HepG2 (cell line): ENCODE measurements around the gene METTL27. TPM values are rescaled to one million over a fixed set of nuclear protein-coding genes. Genes with fewer than 3 reads are reported as not detected.
A peak's percentile ranks its signal among the peaks of the same experiment; 100 is the strongest.

Experiments used
- BRD4 ChIP-seq: sonication (generic); formaldehyde crosslinking; IDR thresholded peaks from 2 replicates; pipeline ENCODE4 v1.4.0; 2020; ENCODE audit warnings: missing genetic modification reagents
- ERF ChIP-seq: IDR thresholded peaks from 2 replicates; pipeline ENCODE4 v1.6.1; 2018; ENCODE audit warnings: missing biosample characterization, missing genetic modification reagents
- GLI4 ChIP-seq: sonication (generic); formaldehyde crosslinking; IDR thresholded peaks from 2 replicates; pipeline ENCODE4 v1.5.1; 2020; ENCODE audit warnings: missing genetic modification reagents, mild to moderate bottlenecking, moderate library complexity, borderline replicate concordance
- GPBP1L1 ChIP-seq: sonication (generic); formaldehyde crosslinking; IDR thresholded peaks from 2 replicates; pipeline ENCODE4 v1.5.0; 2020; ENCODE audit warnings: mild to moderate bottlenecking, missing genetic modification reagents
- HMGXB3 ChIP-seq: sonication (generic); formaldehyde crosslinking; IDR thresholded peaks from 2 replicates; pipeline ENCODE4 v1.4.0; 2020; ENCODE audit warnings: missing genetic modification reagents, borderline replicate concordance
- MAZ ChIP-seq, 2 experiments: sonication (generic) in 1 of 2; formaldehyde crosslinking in 1 of 2; IDR thresholded peaks; 2 replicates each; pipeline versions ENCODE4 v1.5.0 to v1.6.1; 2012 to 2020; ENCODE audit warnings: low read depth in 2 of 2, mild to moderate bottlenecking in 2 of 2, borderline replicate concordance in 1 of 2, improper control_type of control experiment in 1 of 2, low read length in 1 of 2, missing genetic modification reagents in 1 of 2, moderate library complexity in 1 of 2
- NCOR1 ChIP-seq: fragments of 200-600 bp; sonication (generic); IDR thresholded peaks from 2 replicates; pipeline ENCODE4 v1.7.0; 2017; ENCODE audit warnings: antibody characterized with exemption, low read length, borderline replicate concordance
- NKX3-1 ChIP-seq: sonication (generic); formaldehyde crosslinking; IDR thresholded peaks from 2 replicates; pipeline ENCODE4 v1.5.0; 2020; ENCODE audit warnings: missing genetic modification reagents
- NPAS2 ChIP-seq: sonication (generic); formaldehyde crosslinking; IDR thresholded peaks from 2 replicates; pipeline ENCODE4 v1.8.0; 2022; ENCODE audit warnings: mild to moderate bottlenecking, missing genetic modification reagents, borderline replicate concordance
- SMARCC2 ChIP-seq: fragments of 450-650 bp; IDR thresholded peaks from 2 replicates; pipeline ENCODE4 v1.6.1; 2017; ENCODE audit warnings: antibody characterized with exemption, mild to moderate bottlenecking
- U2AF1 ChIP-seq: fragments of 200-400 bp; formaldehyde crosslinking; optimal IDR thresholded peaks from 2 replicates; pipeline ENCODE3; 2017; ENCODE audit warnings: mild to moderate bottlenecking, low read depth, low read length
- ZNF10 ChIP-seq: sonication (generic); formaldehyde crosslinking; IDR thresholded peaks from 2 replicates; pipeline ENCODE4 v1.4.0; 2020; ENCODE audit warnings: mild to moderate bottlenecking, low read depth, missing genetic modification reagents, borderline replicate concordance
- ZNF260 ChIP-seq: sonication (generic); formaldehyde crosslinking; IDR thresholded peaks from 2 replicates; pipeline ENCODE4 v1.4.0; 2020; ENCODE audit warnings: missing genetic modification reagents, low read depth, mild to moderate bottlenecking, borderline replicate concordance
- ZNF709 ChIP-seq: sonication (generic); formaldehyde crosslinking; IDR thresholded peaks from 2 replicates; pipeline ENCODE4 v1.5.0; 2020; ENCODE audit warnings: mild to moderate bottlenecking, missing genetic modification reagents
- ZNF790 ChIP-seq: sonication (generic); formaldehyde crosslinking; IDR thresholded peaks from 2 replicates; pipeline ENCODE4 v1.8.0; 2022; ENCODE audit warnings: missing genetic modification reagents, mild to moderate bottlenecking, borderline replicate concordance
- ZSCAN30 ChIP-seq: sonication (generic); formaldehyde crosslinking; IDR thresholded peaks from 2 replicates; pipeline ENCODE4 v1.5.0; 2020; ENCODE audit warnings: mild to moderate bottlenecking, missing genetic modification reagents
- polyA plus RNA-seq, 8 experiments: library from polyadenylated mRNA; depleted of rRNA in 3 of 8; stranded (reverse) in 7 of 8; unstranded in 1 of 8; fragments of >200 nt; fragmentation: Illumina TruSeq in 4 of 8; extraction: Trizol in 4 of 8; gene quantifications; 2 replicates each; pipeline versions ENCODE4 v1.2.1 to v1.2.3, GENCODE V29; 2011 to 2016; ENCODE audit warnings: low read depth in 4 of 8, missing spikeins in 1 of 8, mixed read lengths in 1 of 8; ENCODE audit not compliant: insufficient read depth in 1 of 8
- total RNA-seq, 5 experiments: library from RNA; depleted of rRNA; stranded (reverse); fragments of >200 nt; fragmentation: Illumina TruSeq; extraction: Trizol; gene quantifications; 2 replicates each; pipeline ENCODE4 v1.2.3, GENCODE V29; 2016; ENCODE audit warnings: low read depth in 1 of 5
- TF ChIP-seq, protein P1 (sequence below): sonication (generic); formaldehyde crosslinking; IDR thresholded peaks from 2 replicates; pipeline ENCODE4 v1.4.0; 2020; ENCODE audit warnings: missing genetic modification reagents
- TF ChIP-seq, protein P2 (sequence below): sonication (generic); IDR thresholded peaks from 2 replicates; pipeline ENCODE4 v1.6.1; 2016; ENCODE audit warnings: low read depth, borderline replicate concordance
- TF ChIP-seq, protein P3 (sequence below): IDR thresholded peaks from 2 replicates; pipeline ENCODE4 v1.6.1; 2016; ENCODE audit warnings: missing genetic modification reagents, missing compliant biosample characterization

Gene METTL27
- total and polyA plus RNA-seq, 2 of the 13 experiments (the other 11 are each of a cell fraction or from before 2014, with no cell fraction given): 2.0 to 3.0 TPM

DNA sequence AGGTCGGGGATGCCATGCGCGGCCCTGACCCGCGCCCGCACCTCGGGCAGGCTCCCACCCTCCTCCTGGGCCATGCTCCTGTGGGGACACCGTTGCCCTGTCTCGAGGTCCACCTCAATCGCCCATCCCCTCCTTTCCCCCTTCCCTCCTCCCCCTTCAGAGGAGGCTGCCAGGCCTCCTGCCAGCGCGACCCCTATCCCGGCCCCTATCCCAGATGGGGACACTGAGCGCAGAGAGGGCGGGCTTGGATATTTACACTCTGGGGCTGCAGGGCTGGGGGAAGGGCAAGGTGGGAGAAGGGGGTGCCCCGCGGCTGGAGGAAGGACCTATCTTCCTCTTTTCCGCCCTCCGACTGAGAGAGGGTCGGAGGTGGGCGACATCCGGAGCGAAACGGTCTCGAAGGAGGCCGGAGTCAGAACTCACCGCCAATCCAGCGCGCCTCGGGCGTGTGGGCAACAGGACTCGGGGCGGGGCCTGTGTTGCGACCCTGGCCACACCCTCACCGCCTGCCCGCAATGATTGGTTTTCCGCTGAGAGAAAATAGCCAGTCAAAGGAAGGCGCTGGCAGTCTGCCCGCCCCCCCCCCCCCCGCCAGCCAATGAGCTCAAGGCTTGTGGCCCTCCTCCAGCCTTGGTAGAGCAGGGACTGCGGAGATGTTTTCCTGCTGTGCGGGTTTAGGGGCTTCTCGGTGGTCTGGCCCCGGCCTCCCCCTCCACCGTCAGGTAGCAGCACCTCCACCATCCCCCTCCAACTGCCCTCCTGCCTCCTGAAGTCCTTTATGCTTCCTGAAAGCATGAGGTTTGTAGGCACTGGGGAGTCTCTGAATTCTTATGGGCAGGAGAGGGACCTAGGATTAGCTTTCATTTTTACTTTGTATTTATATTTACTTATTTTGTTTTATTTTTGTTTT lies at the start of gene METTL27 (continued):
- TF ChIP-seq BRD4 (CRISPR knock-in tag) (no peak), SMARCC2 (no peak), ERF (peak; percentile 60), MAZ (IDR thresholded peaks at IDR 0.05; ENCODE audit: borderline replicate concordance, low read depth, low read length) (0 out of 2 replicates have a peak, but pooled peaks have one; percentile 21), MAZ (CRISPR knock-in tag; IDR thresholded peaks at IDR 0.05; ENCODE audit: low read depth) (no peak), NPAS2 (CRISPR knock-in tag) (no peak), GPBP1L1 (CRISPR knock-in tag) (no peak), ZNF790 (CRISPR knock-in tag) (no peak), GLI4 (CRISPR knock-in tag) (peak; percentile 44; the same call in 1 of the 2 replicates), U2AF1 (no peak), ZNF260 (CRISPR knock-in tag) (no peak), ZNF709 (no peak), NKX3-1 (no peak), ZNF10 (CRISPR knock-in tag) (no peak), HMGXB3 (CRISPR knock-in tag) (no peak), ZSCAN30 (no peak), NCOR1 (no peak)
- TF ChIP-seq, protein P1, sequence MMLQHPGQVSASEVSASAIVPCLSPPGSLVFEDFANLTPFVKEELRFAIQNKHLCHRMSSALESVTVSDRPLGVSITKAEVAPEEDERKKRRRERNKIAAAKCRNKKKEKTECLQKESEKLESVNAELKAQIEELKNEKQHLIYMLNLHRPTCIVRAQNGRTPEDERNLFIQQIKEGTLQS: no peak
- TF ChIP-seq, protein P2, sequence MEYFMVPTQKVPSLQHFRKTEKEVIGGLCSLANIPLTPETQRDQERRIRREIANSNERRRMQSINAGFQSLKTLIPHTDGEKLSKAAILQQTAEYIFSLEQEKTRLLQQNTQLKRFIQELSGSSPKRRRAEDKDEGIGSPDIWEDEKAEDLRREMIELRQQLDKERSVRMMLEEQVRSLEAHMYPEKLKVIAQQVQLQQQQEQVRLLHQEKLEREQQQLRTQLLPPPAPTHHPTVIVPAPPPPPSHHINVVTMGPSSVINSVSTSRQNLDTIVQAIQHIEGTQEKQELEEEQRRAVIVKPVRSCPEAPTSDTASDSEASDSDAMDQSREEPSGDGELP: no peak
- TF ChIP-seq, protein P3, sequence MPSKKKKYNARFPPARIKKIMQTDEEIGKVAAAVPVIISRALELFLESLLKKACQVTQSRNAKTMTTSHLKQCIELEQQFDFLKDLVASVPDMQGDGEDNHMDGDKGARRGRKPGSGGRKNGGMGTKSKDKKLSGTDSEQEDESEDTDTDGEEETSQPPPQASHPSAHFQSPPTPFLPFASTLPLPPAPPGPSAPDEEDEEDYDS (CRISPR knock-in tag): peak; percentile 77
